ENCODE data around the gene VSTM2L.

The VSTM2L gene

GRCh38 chr20:37911261-37911660 lies 8.3 kb downstream of the VSTM2L start:
- H3K4me3 ChIP-seq (ENCODE audit: low read depth, low read length): no peak overlapping the region
- no peak for DNase-seq (ENCODE audit: low read depth)
- TF ChIP-seq CTCF (IDR thresholded peaks at IDR 0.05; ENCODE audit: low read depth, low read length, missing control alignments): no peak

GRCh38 chr20:37911838-37912281 lies 8.9 kb downstream of the VSTM2L start:
- DNase-seq (ENCODE audit: low read depth): no peak
- H3K4me3 ChIP-seq (ENCODE audit: low read depth, low read length): no peak overlapping the region
- no peak for TF ChIP-seq CTCF (IDR thresholded peaks at IDR 0.05; ENCODE audit: low read depth, low read length, missing control alignments)

- DNase-seq (ENCODE audit: low read depth): no peak
- no peak for TF ChIP-seq CTCF (IDR thresholded peaks at IDR 0.05; ENCODE audit: low read depth, low read length, missing control alignments)
- H3K4me3 ChIP-seq (ENCODE audit: low read depth, low read length): no peak overlapping the region
Measured at GRCh38 chr20:37912874-37913273, 9.9 kb downstream of the VSTM2L start.

- no peak for DNase-seq (ENCODE audit: low read depth)
- H3K4me3 ChIP-seq (ENCODE audit: low read depth, low read length): no peak overlapping the region
- TF ChIP-seq CTCF (IDR thresholded peaks at IDR 0.05; ENCODE audit: low read depth, low read length, missing control alignments): no peak
Measured at GRCh38 chr20:37913567-37914366, 10.8 kb downstream of the VSTM2L start.

- TF ChIP-seq CTCF (IDR thresholded peaks at IDR 0.05; ENCODE audit: low read depth, low read length, missing control alignments): no peak
- no peak for DNase-seq (ENCODE audit: low read depth)
- no peak overlapping the region for H3K4me3 ChIP-seq (ENCODE audit: low read depth, low read length)
Measured at GRCh38 chr20:37914367-37914671, 11.4 kb downstream of the VSTM2L start.

GRCh38 chr20:37914672-37915433 lies 11.9 kb downstream of the VSTM2L start:
- no peak for DNase-seq (ENCODE audit: low read depth)
- TF ChIP-seq CTCF (IDR thresholded peaks at IDR 0.05; ENCODE audit: low read depth, low read length, missing control alignments): no peak
- no peak overlapping the region for H3K4me3 ChIP-seq (ENCODE audit: low read depth, low read length)
